ENCODE results near the gene SELENOF. TPM values are rescaled to one million over a fixed set of nuclear protein-coding genes. Genes with fewer than 3 reads are reported as not detected.

Gene SELENOF
- total and polyA plus RNA-seq, 3 donors from 2014 or later, result 106 to 218 (median 115) TPM

GRCh38 chr1:86852782-86853408 lies 61.0 kb downstream of the SELENOF start:
- Histone ChIP-seq H3K9me3 (no peaks in the 10 kb centered on the region), H3K36me3 (ENCODE audit: low read depth, missing control alignments) (no peaks in the 10 kb centered on the region), H3K27me3 (no peaks in the 10 kb centered on the region), H3K4me3 (no peak overlapping the region), H3K4me1 (no peaks in the 10 kb centered on the region), H3K27ac (no peak overlapping the region)
- TF ChIP-seq CTCF (IDR thresholded peaks at IDR 0.05) (no peak), POLR2A (IDR thresholded peaks at IDR 0.05) (no peak)
- intact Hi-C loops (cut with DNase I; ENCODE audit: low total_unique reads), result no loop called here
- DNase-seq, result no peak
- 92 to 93% methylated on average over 7 of the region's 7 CpGs for WGBS, 2 donors

GRCh38 chr1:86852289-86852688 lies 61.6 kb downstream of the SELENOF start:
- intact Hi-C loops (cut with DNase I; ENCODE audit: low total_unique reads), result no loop called here

GRCh38 chr1:86849756-86850155 lies 64.2 kb downstream of the SELENOF start:
- H3K27me3 ChIP-seq, result no peaks in the 10 kb centered on the region
- intact Hi-C loops (cut with DNase I; ENCODE audit: low total_unique reads), result no loop called here
- no peak overlapping the region for H3K27ac ChIP-seq
- TF ChIP-seq CTCF (IDR thresholded peaks at IDR 0.05) (no peak), POLR2A (IDR thresholded peaks at IDR 0.05) (no peak)
- H3K4me1 ChIP-seq, result no peaks in the 10 kb centered on the region
- no peak for DNase-seq
- 80 to 84% methylated on average over 3 of the region's 3 CpGs for WGBS, 2 donors
- no peaks in the 10 kb centered on the region for H3K9me3 ChIP-seq
- no peak overlapping the region for H3K4me3 ChIP-seq
- no peaks in the 10 kb centered on the region for H3K36me3 ChIP-seq (ENCODE audit: low read depth, missing control alignments)

More at GRCh38 chr1:86852289-86852688, 61.6 kb downstream of the SELENOF start:
- H3K36me3 ChIP-seq (ENCODE audit: low read depth, missing control alignments), result no peaks in the 10 kb centered on the region
- no peak overlapping the region for H3K4me3 ChIP-seq
- no peak for TF ChIP-seq CTCF (IDR thresholded peaks at IDR 0.05)
- TF ChIP-seq POLR2A (IDR thresholded peaks at IDR 0.05), result no peak
- H3K27ac ChIP-seq, result no peak overlapping the region
- no peaks in the 10 kb centered on the region for H3K27me3 ChIP-seq
- DNase-seq, result no peak
- H3K9me3 ChIP-seq, result no peaks in the 10 kb centered on the region
- WGBS, 2 donors, result 88 to 94% methylated on average over 9 of the region's 9 CpGs
- no peaks in the 10 kb centered on the region for H3K4me1 ChIP-seq

- TF ChIP-seq POLR2A (IDR thresholded peaks at IDR 0.05), result no peak
- TF ChIP-seq CTCF (IDR thresholded peaks at IDR 0.05), result no peak
- Histone ChIP-seq H3K27ac (no peak overlapping the region), H3K36me3 (ENCODE audit: low read depth, missing control alignments) (no peaks in the 10 kb centered on the region), H3K4me1 (no peaks in the 10 kb centered on the region), H3K4me3 (no peak overlapping the region), H3K27me3 (no peaks in the 10 kb centered on the region), H3K9me3 (no peaks in the 10 kb centered on the region)
- WGBS, 2 donors, result 79 to 87% methylated on average over 2 of the region's 2 CpGs
- DNase-seq, result no peak
- intact Hi-C loops (cut with DNase I; ENCODE audit: low total_unique reads), result no loop called here
Observed at GRCh38 chr1:86848654-86849053, 65.3 kb downstream of the SELENOF start.

- H3K27me3 ChIP-seq, result no peaks in the 10 kb centered on the region
- no peaks in the 10 kb centered on the region for H3K36me3 ChIP-seq (ENCODE audit: low read depth, missing control alignments)
- intact Hi-C loops (cut with DNase I; ENCODE audit: low total_unique reads), result no loop called here
- no peaks in the 10 kb centered on the region for H3K9me3 ChIP-seq
- no peak overlapping the region for H3K27ac ChIP-seq
- H3K4me1 ChIP-seq, result no peaks in the 10 kb centered on the region
- H3K4me3 ChIP-seq, result no peak overlapping the region
- WGBS, 2 donors, result 33% methylated on average over 2 of the region's 2 CpGs
- DNase-seq, result no peak
- no peak for TF ChIP-seq POLR2A (IDR thresholded peaks at IDR 0.05)
- no peak for TF ChIP-seq CTCF (IDR thresholded peaks at IDR 0.05)
Observed at GRCh38 chr1:86846164-86846647, 67.7 kb downstream of the SELENOF start.
